Type B pancreatic cell (in vitro differentiated cells): ENCODE results near the gene NMNAT2. TPM values are rescaled to one million over a fixed set of nuclear protein-coding genes. Genes with fewer than 3 reads are reported as not detected.

Experiments
- DNase-seq: peaks from one replicate; pipeline ENCODE4 v3.0.0; 2021; ENCODE audit warnings: mixed read lengths; ENCODE audit not compliant: unreplicated experiment; ENCODE audit errors: extremely low spot score
- H3K27ac Mint-ChIP-seq: 2 replicates; pipeline ENCODE4 v1.8.0; 2021; ENCODE audit warnings: mild to moderate bottlenecking, mixed read lengths
- H3K27me3 Mint-ChIP-seq: 2 replicates; pipeline ENCODE4 v1.8.0; 2021; ENCODE audit warnings: mixed read lengths
- H3K36me3 Mint-ChIP-seq: 2 replicates; pipeline ENCODE4 v1.8.0; 2021; ENCODE audit warnings: mixed read lengths
- H3K4me1 Mint-ChIP-seq: one replicate; pipeline ENCODE4 v1.8.0; 2021; ENCODE audit warnings: mixed read lengths; ENCODE audit not compliant: unreplicated experiment
- H3K4me3 Mint-ChIP-seq: 2 replicates; pipeline ENCODE4 v1.8.0; 2021; ENCODE audit warnings: mild to moderate bottlenecking, mixed read lengths
- H3K9me3 Mint-ChIP-seq: 2 replicates; pipeline ENCODE4 v1.8.0; 2021; ENCODE audit warnings: mixed read lengths
- total RNA-seq: library from RNA; stranded (reverse); gene quantifications from 2 replicates; pipeline ENCODE4 v1.2.1, GENCODE V29; 2021; ENCODE audit warnings: low replicate concordance
- TF ChIP-seq, protein P1 (sequence below): fragments of 200-600 bp; sonication (generic); conservative IDR thresholded peaks from 2 replicates; pipeline ENCODE4 v1.5.0; 2021; ENCODE audit warnings: antibody characterized with exemption, mild to moderate bottlenecking

Gene NMNAT2
- total RNA-seq, 1 donor from 2014 or later, result 3.7 TPM

DNA sequence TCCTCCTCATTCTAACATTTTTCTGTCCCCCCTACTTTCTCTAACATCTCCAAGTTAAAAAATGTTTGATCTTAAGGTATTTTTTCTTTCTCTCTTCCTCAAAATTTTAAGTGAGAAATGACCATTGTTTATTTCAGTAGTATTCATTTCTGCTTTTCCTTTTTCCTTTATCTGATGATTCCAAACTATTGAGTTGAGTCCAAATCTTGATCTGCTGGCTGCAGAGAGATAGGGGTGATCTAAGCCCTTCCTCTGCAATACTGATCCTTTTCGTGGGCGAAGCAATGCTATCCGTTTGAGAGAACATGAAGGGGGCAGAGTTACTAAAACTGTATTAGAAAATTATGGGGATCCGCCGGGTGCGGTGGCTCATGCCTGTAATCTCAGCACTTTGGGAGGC lies 516 bp upstream of the NMNAT2 start:
- TF ChIP-seq, protein P1, sequence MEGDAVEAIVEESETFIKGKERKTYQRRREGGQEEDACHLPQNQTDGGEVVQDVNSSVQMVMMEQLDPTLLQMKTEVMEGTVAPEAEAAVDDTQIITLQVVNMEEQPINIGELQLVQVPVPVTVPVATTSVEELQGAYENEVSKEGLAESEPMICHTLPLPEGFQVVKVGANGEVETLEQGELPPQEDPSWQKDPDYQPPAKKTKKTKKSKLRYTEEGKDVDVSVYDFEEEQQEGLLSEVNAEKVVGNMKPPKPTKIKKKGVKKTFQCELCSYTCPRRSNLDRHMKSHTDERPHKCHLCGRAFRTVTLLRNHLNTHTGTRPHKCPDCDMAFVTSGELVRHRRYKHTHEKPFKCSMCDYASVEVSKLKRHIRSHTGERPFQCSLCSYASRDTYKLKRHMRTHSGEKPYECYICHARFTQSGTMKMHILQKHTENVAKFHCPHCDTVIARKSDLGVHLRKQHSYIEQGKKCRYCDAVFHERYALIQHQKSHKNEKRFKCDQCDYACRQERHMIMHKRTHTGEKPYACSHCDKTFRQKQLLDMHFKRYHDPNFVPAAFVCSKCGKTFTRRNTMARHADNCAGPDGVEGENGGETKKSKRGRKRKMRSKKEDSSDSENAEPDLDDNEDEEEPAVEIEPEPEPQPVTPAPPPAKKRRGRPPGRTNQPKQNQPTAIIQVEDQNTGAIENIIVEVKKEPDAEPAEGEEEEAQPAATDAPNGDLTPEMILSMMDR, result no peak
- DNase-seq, result no peak
- Mint-ChIP-seq H3K4me1 (peaks cover 16% of the 10 kb centered on the region), H3K36me3 (no peaks in the 10 kb centered on the region), H3K27ac (no peak overlapping the region), H3K9me3 (no peaks in the 10 kb centered on the region), H3K4me3 (peak overlapping the region; percentile 98), H3K27me3 (peaks cover 63% of the 10 kb centered on the region)

DNA sequence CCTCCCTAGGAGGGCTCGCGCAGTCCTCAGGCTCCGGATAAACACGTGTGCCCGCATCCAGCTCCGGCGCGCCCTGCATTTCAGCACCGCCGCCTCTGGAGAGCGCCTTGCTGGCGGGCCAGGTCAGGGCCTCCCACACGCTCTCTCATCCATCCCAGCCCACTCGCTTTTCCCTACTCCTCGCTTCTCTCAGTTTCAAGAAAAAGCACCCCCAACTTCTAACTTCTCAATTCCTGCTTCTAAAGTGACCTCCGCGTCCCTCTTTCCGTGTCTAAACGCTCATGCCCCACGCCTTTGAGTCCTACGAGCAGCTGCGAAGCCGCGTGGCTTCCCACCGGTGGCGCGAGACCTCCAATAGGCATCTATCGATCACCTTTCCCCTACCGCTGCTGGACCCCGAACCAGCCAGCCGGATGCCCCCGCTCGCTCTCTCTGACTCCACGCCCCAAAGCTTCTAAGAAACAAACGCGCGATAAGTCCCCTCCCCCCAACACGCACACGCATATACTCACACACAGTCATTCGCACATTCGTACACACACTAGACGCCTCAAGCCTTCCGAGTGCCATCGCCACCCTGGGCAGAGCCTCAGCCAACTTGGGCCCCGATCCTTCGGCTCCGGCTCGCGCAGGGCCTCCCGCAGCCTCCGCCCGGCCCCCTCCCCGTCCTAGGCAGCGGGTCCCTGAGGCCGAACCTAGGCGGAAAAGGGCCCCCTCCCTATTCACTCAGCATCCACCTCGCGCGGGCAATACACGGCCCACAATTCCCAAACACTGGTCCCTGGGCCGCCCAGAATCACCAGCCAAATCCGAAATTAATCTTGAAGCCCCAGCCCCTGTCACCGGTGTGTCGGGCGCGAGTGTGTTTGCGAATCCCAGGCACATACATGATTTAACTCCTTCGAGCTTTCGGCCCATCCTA lies 1.1 kb downstream of the NMNAT2 start:
- H3K27ac Mint-ChIP-seq, result peak overlapping the region; percentile 71
- H3K27me3 Mint-ChIP-seq, result peaks cover 60% of the 10 kb centered on the region
- DNase-seq, result peak; percentile 86
- peak overlapping the region; percentile 98 for H3K4me3 Mint-ChIP-seq
- no peaks in the 10 kb centered on the region for H3K9me3 Mint-ChIP-seq
- H3K36me3 Mint-ChIP-seq, result no peaks in the 10 kb centered on the region
- H3K4me1 Mint-ChIP-seq, result peaks cover 16% of the 10 kb centered on the region
- TF ChIP-seq, protein P1, result no peak

DNA sequence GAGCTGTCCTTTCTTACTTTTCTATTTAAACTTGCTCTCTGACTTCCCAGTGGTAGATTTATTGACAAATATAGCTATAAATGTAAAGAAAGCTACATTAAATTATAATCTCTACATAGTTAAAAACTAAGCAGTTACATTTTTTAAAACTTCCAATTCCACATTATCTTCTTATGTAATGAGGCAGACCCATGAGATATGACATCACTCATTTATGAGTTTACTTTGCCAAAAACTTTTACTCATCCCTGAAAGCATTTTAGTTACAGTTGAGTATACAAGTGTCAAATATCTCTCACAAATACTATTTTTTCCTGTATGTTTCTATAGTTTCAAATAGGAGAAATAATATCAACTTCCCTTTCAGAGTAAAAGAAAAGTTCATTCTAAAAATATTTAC lies 3.8 kb downstream of the NMNAT2 start:
- H3K4me1 Mint-ChIP-seq, result peaks cover 16% of the 10 kb centered on the region
- H3K36me3 Mint-ChIP-seq, result no peaks in the 10 kb centered on the region
- no peak overlapping the region for H3K27ac Mint-ChIP-seq
- DNase-seq, result no peak
- peaks cover 45% of the 10 kb centered on the region for H3K27me3 Mint-ChIP-seq
- H3K4me3 Mint-ChIP-seq, result no peak overlapping the region
- TF ChIP-seq, protein P1, result no peak
- no peaks in the 10 kb centered on the region for H3K9me3 Mint-ChIP-seq

- Mint-ChIP-seq H3K4me3 (no peak overlapping the region), H3K27ac (no peak overlapping the region), H3K9me3 (no peaks in the 10 kb centered on the region), H3K4me1 (no peaks in the 10 kb centered on the region), H3K27me3 (peaks cover 15% of the 10 kb centered on the region), H3K36me3 (no peaks in the 10 kb centered on the region)
- DNase-seq, result no peak
- TF ChIP-seq, protein P1, result no peak
Observed at GRCh38 chr1:183411091-183411490, 7.1 kb downstream of the NMNAT2 start.

DNA sequence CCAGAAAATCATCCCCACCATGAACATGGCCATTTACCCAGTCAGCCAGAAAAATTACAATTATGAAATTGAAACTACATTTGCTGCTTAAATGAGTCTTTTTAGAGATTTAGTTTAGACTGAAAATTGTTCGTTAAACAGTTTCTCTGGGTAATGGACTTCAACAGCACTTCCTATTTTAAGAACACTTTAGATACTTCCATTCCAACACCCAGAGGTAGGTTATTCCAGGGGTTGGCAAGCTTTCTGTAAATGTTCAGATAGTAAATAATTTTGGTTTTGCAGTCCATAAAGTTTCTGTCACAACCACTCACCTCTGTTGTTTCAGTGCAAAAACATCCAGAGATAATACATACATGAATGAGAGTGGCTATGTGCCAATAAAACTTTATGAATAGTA lies 10.2 kb downstream of the NMNAT2 start:
- Mint-ChIP-seq H3K36me3 (no peaks in the 10 kb centered on the region), H3K27ac (no peak overlapping the region), H3K27me3 (peaks cover 6% of the 10 kb centered on the region), H3K4me1 (no peaks in the 10 kb centered on the region), H3K9me3 (no peaks in the 10 kb centered on the region), H3K4me3 (no peak overlapping the region)
- TF ChIP-seq, protein P1, result no peak
- DNase-seq, result no peak
